H1 (cell line): Measurements from ENCODE around the gene HECTD3. TPM values are rescaled to one million over a fixed set of nuclear protein-coding genes. Genes with fewer than 3 reads are reported as not detected.

Experiments used
- CTCF ChIA-PET: fragments of 300-600 bp; sonication (Branson Sonifier 250); formaldehyde crosslinking; loops from one replicate; lab custom pipeline; 2021; ENCODE audit not compliant: partially characterized antibody; lab: Charles Lee
- POLR2A ChIA-PET: fragments of 300-600 bp; sonication (Branson Sonifier 250); formaldehyde crosslinking; loops from one replicate; lab custom pipeline; 2021; ENCODE audit warnings: inconsistent platforms; ENCODE audit not compliant: partially characterized antibody; lab: Charles Lee
- DNase-seq, 2 experiments: peaks; one replicate each; pipeline versions ENCODE4 v3.0.0 to v3.0.0-alpha.2; 2010 to 2022; ENCODE audit warnings: low spot score in 2 of 2, low read depth in 1 of 2, mixed read lengths in 1 of 2
- FAIRE-seq: peaks from 2 replicates; lab custom pipeline; 2011; peaks lifted over from hg19 to GRCh38; lab: Jason Lieb, UNC
- H2AFZ ChIP-seq: 2 replicates; pipeline ENCODE4 v1.8.1; 2012; ENCODE audit warnings: low read length, inconsistent platforms
- H2AK5ac ChIP-seq: 2 replicates; pipeline ENCODE4 v1.6.1; 2013; ENCODE audit warnings: low read depth, low read length
- H2BK120ac ChIP-seq: replicated peaks from 2 replicates; pipeline ENCODE3; 2013; ENCODE audit warnings: low read depth, low read length, inconsistent platforms
- H2BK12ac ChIP-seq: 2 replicates; pipeline ENCODE4 v1.6.1; 2013; ENCODE audit warnings: low read depth, low read length
- H2BK15ac ChIP-seq: 2 replicates; pipeline ENCODE4 v1.6.1; 2013; ENCODE audit warnings: low read length
- H2BK20ac ChIP-seq: 2 replicates; pipeline ENCODE4 v1.6.1; 2013; ENCODE audit warnings: low read length
- H2BK5ac ChIP-seq: 2 replicates; pipeline ENCODE4 v1.6.1; 2013; ENCODE audit warnings: low read depth, low read length
- H3K14ac ChIP-seq: 2 replicates; pipeline ENCODE4 v1.6.1; 2013; ENCODE audit warnings: inconsistent platforms; ENCODE audit not compliant: insufficient read length
- H3K18ac ChIP-seq: 2 replicates; pipeline ENCODE4 v1.6.1; 2013; ENCODE audit warnings: low read length; ENCODE audit errors: extremely low read depth
- H3K23ac ChIP-seq: 2 replicates; pipeline ENCODE4 v1.6.1; 2013; ENCODE audit warnings: inconsistent platforms; ENCODE audit not compliant: insufficient read length
- H3K23me2 ChIP-seq: 2 replicates; pipeline ENCODE4 v1.6.1; 2013; ENCODE audit warnings: low read depth, low read length
- H3K27ac ChIP-seq: 2 replicates; pipeline ENCODE4 v1.6.1; 2011; ENCODE audit warnings: low read depth, low read length, inconsistent platforms
- H3K27me3 ChIP-seq, 4 experiments: replicated peaks in 1 of 4; 1 replicate in 1 of 4; 2 replicates in 3 of 4; pipeline versions ENCODE4 v1.6.1 to v1.8.1; 2011 to 2013; ENCODE audit warnings: low read length in 3 of 4, mild to moderate bottlenecking in 3 of 4, inconsistent platforms in 2 of 4, mixed read lengths in 2 of 4, moderate library complexity in 1 of 4; ENCODE audit not compliant: control insufficient read depth in 3 of 4, insufficient read depth in 3 of 4; ENCODE audit errors: extremely low read depth in 1 of 4
- H3K36me3 ChIP-seq, 4 experiments: 2 replicates each; pipeline versions ENCODE4 v1.6.1 to v1.8.1; 2011 to 2013; ENCODE audit warnings: mild to moderate bottlenecking in 4 of 4, low read length in 3 of 4, moderate library complexity in 2 of 4, control low read depth in 1 of 4, inconsistent platforms in 1 of 4; ENCODE audit not compliant: insufficient read depth in 4 of 4, control insufficient read depth in 2 of 4
- H3K4ac ChIP-seq: replicated peaks from 2 replicates; pipeline ENCODE3; 2013; ENCODE audit warnings: low read length, low read depth, mixed read lengths, inconsistent platforms; ENCODE audit not compliant: insufficient read length
- H3K4me1 ChIP-seq, 4 experiments: replicated peaks in 1 of 4; 1 replicate in 1 of 4; 2 replicates in 3 of 4; pipeline versions ENCODE4 v1.6.1 to v1.8.1; 2011 to 2013; ENCODE audit warnings: low read length in 3 of 4, inconsistent platforms in 2 of 4, mixed read lengths in 1 of 4; ENCODE audit not compliant: insufficient read depth in 4 of 4, control insufficient read depth in 3 of 4
- H3K4me2 ChIP-seq, 2 experiments: 2 replicates each; pipeline versions ENCODE4 v1.6.1 to v1.8.1; 2011 to 2013; ENCODE audit warnings: low read depth in 2 of 2, low read length in 2 of 2, control low read depth in 1 of 2, inconsistent platforms in 1 of 2, mild to moderate bottlenecking in 1 of 2; ENCODE audit not compliant: insufficient read depth in 1 of 2
- H3K4me3 ChIP-seq, 4 experiments: fragments of 200-600, 300-600 bp in 1 of 4; sonication (generic), shearing (Covaris generic), sonication (Bioruptor Twin) in 1 of 4; 2 replicates each; pipeline versions ENCODE4 v1.5.1 to v1.8.1; 2011 to 2016; ENCODE audit warnings: low read length in 4 of 4, low read depth in 3 of 4, control low read depth in 2 of 4, inconsistent platforms in 2 of 4, mild to moderate bottlenecking in 2 of 4, mixed read lengths in 1 of 4, moderate library complexity in 1 of 4; ENCODE audit not compliant: insufficient read depth in 2 of 4; ENCODE audit errors: extremely low read depth in 1 of 4
- H3K56ac ChIP-seq: replicated peaks from 2 replicates; pipeline ENCODE3; 2013; ENCODE audit warnings: low read depth, mild to moderate bottlenecking, mixed read lengths, low read length, inconsistent platforms; ENCODE audit not compliant: insufficient read length
- H3K79me1 ChIP-seq: 2 replicates; pipeline ENCODE4 v1.6.1; 2013; ENCODE audit warnings: low read depth, low read length, control low read depth
- H3K79me2 ChIP-seq, 2 experiments: 2 replicates each; pipeline versions ENCODE4 v1.6.1 to v1.8.1; 2012 to 2013; ENCODE audit warnings: low read length in 2 of 2, mild to moderate bottlenecking in 2 of 2, inconsistent platforms in 1 of 2; ENCODE audit not compliant: insufficient read depth in 2 of 2, control insufficient read depth in 1 of 2
- H3K9ac ChIP-seq, 4 experiments: replicated peaks in 1 of 4; 1 replicate in 1 of 4; 2 replicates in 3 of 4; pipeline versions ENCODE4 v1.6.1 to v1.8.1; 2011 to 2013; ENCODE audit warnings: low read depth in 3 of 4, low read length in 3 of 4, control low read depth in 2 of 4, mild to moderate bottlenecking in 2 of 4, moderate library complexity in 2 of 4, inconsistent platforms in 1 of 4; ENCODE audit errors: extremely low read depth in 1 of 4
- H3K9me3 ChIP-seq, 2 experiments: 2 replicates each; pipeline versions ENCODE4 v1.6.1 to v1.8.1; 2012 to 2013; ENCODE audit warnings: mild to moderate bottlenecking in 2 of 2, moderate library complexity in 2 of 2, control low read depth in 1 of 2, inconsistent platforms in 1 of 2, low read depth in 1 of 2, low read length in 1 of 2, mixed read lengths in 1 of 2; ENCODE audit not compliant: insufficient read depth in 2 of 2
- H4K20me1 ChIP-seq, 2 experiments: replicated peaks in 1 of 2; 2 replicates each; pipeline versions ENCODE3 to v1.8.1; 2011 to 2013; ENCODE audit warnings: inconsistent platforms in 2 of 2, low read length in 2 of 2, mild to moderate bottlenecking in 1 of 2; ENCODE audit not compliant: insufficient read depth in 2 of 2, control insufficient read depth in 1 of 2
- H4K5ac ChIP-seq: 2 replicates; pipeline ENCODE4 v1.6.1; 2013; ENCODE audit warnings: low read length, low read depth, mixed read lengths, inconsistent platforms; ENCODE audit not compliant: insufficient read length
- H4K8ac ChIP-seq: 2 replicates; pipeline ENCODE4 v1.8.0; 2013; ENCODE audit warnings: mild to moderate bottlenecking, moderate library complexity, low read length, inconsistent platforms; ENCODE audit not compliant: insufficient read depth; ENCODE audit errors: extremely low read depth
- H4K91ac ChIP-seq: replicated peaks from 2 replicates; pipeline ENCODE3; 2013; ENCODE audit warnings: low read length, mixed read lengths, inconsistent platforms; ENCODE audit not compliant: insufficient read length
- E2F6 ChIP-seq: IDR thresholded peaks from 2 replicates; pipeline ENCODE4 v1.6.1; 2012; ENCODE audit warnings: inconsistent platforms
- JUND ChIP-seq: IDR thresholded peaks from 2 replicates; pipeline ENCODE4 v1.6.1; 2011; ENCODE audit warnings: mild to moderate bottlenecking, improper control_type of control experiment, low read length
- RAD21 ChIP-seq, 2 experiments: IDR thresholded peaks in 1 of 2; conservative IDR thresholded peaks in 1 of 2; 2 replicates each; pipeline ENCODE4 v1.6.1; 2011; ENCODE audit warnings: low read depth in 2 of 2, low read length in 2 of 2, improper control_type of control experiment in 1 of 2, inconsistent platforms in 1 of 2, mild to moderate bottlenecking in 1 of 2, moderate library complexity in 1 of 2
- SIRT6 ChIP-seq: IDR thresholded peaks from one replicate; pipeline ENCODE4 v1.7.1; 2012; ENCODE audit warnings: low read length, inconsistent platforms
- TCF12 ChIP-seq: IDR thresholded peaks from 2 replicates; pipeline ENCODE4 v1.6.1; 2011; ENCODE audit warnings: low read depth, mild to moderate bottlenecking, low read length
- WGBS, 2 experiments: shearing (Covaris generic) in 1 of 2; methylation state at CpG; one replicate each; pipeline versions ENCODE4 v1.1.6 to v1.1.7; 2013 to 2015; ENCODE audit warnings: low lambda C conversion rate in 2 of 2, mixed read lengths in 2 of 2, inconsistent platforms in 1 of 2, low coverage in 1 of 2, missing lambda C conversion rate in 1 of 2; ENCODE audit not compliant: insufficient replicate concordance in 2 of 2, insufficient coverage in 1 of 2, insufficient read length in 1 of 2; ENCODE audit errors: extremely low coverage in 1 of 2, missing lambda C conversion rate in 1 of 2; 5-methylcytosine and 5-hydroxymethylcytosine counted together
- polyA plus RNA-seq, 7 experiments: library from polyadenylated mRNA; depleted of rRNA in 3 of 7; stranded (reverse) in 5 of 7; unstranded in 2 of 7; fragments of >200 nt in 5 of 7; fragments of 200-250 nt in 2 of 7; gene quantifications; 1 replicate in 5 of 7; 2 replicates in 1 of 7; 4 replicates in 1 of 7; pipeline versions ENCODE4 v1.2.1 to v1.2.3, GENCODE V29; 2011 to 2013; ENCODE audit warnings: missing spikeins in 2 of 7, mixed read lengths in 2 of 7
- total RNA-seq: library from RNA; stranded (reverse); fragmentation: NEBNext Ultra II Directional; extraction: Animal tissue kit (Norgen Biotek cat#: 25700); gene quantifications from 2 replicates; pipeline ENCODE4 v1.2.1, GENCODE V29; 2021

Gene HECTD3
- total and polyA plus RNA-seq, 2 of the 8 experiments (the other 6 are each of a cell fraction or from before 2014, with no cell fraction given), result 32.9 to 52.7 TPM

GRCh38 chr1:45004281-45004920 lies 6.7 kb downstream of the HECTD3 start:
- no peak overlapping the region for H3K4me2 ChIP-seq
- no peak overlapping the region for H2AK5ac ChIP-seq
- no peak overlapping the region for H2BK20ac ChIP-seq
- no peak overlapping the region for H2BK15ac ChIP-seq
- no peaks in the 10 kb centered on the region for H3K79me2 ChIP-seq
- TF ChIP-seq RAD21 (IDR thresholded peaks at IDR 0.05 in 1 of 2, conservative IDR thresholded peaks at IDR 0.05 in 1 of 2; ENCODE audit: low read depth in 2 of 2, low read length in 2 of 2), result no peak
- TF ChIP-seq E2F6, result no peak
- no peak for TF ChIP-seq TCF12
- TF ChIP-seq SIRT6, result no peak
- TF ChIP-seq JUND, result no peak
- no peak overlapping the region for H2AFZ ChIP-seq
- no peak overlapping the region for H3K4ac ChIP-seq
- H2BK5ac ChIP-seq, result no peak overlapping the region
- peaks cover 0 to 9% of the 10 kb centered on the region in 2 experiments for H4K20me1 ChIP-seq
- POLR2A ChIA-PET, result interaction anchor here (0.6 to 1.5 kb wide), 4 partner anchors 15 to 336 kb away, joined by 3 read pairs; partner anchors contain the start of gene MUTYH
- H3K4me1 ChIP-seq, result no peaks in the 10 kb centered on the region
- no peak overlapping the region for H2BK120ac ChIP-seq
- no peaks in the 10 kb centered on the region for H3K27me3 ChIP-seq
- H3K27ac ChIP-seq, result no peak overlapping the region
- no peak for DNase-seq
- no peak overlapping the region for H4K91ac ChIP-seq
- no peak overlapping the region for H3K9ac ChIP-seq
- WGBS, 2 experiments, result 87% methylated on average over 6 of the region's 7 CpGs; no CpG with 5 or more reads in 1 of the 2 experiments
- H4K5ac ChIP-seq, result no peak overlapping the region
- CTCF ChIA-PET, result interaction anchor here (0.6 to 2.3 kb wide), 7 partner anchors 10 to 354 kb away, joined by 3 to 8 read pairs (median 5); no protein-coding TSS in a partner anchor
- no peak overlapping the region for H2BK12ac ChIP-seq
- no peak for FAIRE-seq
- H3K4me3 ChIP-seq, result no peak overlapping the region
- H3K79me1 ChIP-seq, result no peaks in the 10 kb centered on the region
- no peak overlapping the region for H3K56ac ChIP-seq
- H4K8ac ChIP-seq, result peak overlapping the region; percentile 19; the same call in 1 of the 2 replicates
- peaks cover 6 to 40% (median 17%) of the 10 kb centered on the region in 4 experiments; a peak in 7 of 8 replicates for H3K36me3 ChIP-seq
- no peaks in the 10 kb centered on the region for H3K9me3 ChIP-seq
- no peak overlapping the region for H3K14ac ChIP-seq
- no peak overlapping the region for H3K18ac ChIP-seq
- H3K23me2 ChIP-seq, result no peaks in the 10 kb centered on the region
- no peak overlapping the region for H3K23ac ChIP-seq
